Fibroblast of villous mesenchyme (primary cell): ENCODE data around the gene FCRL5. TPM values are rescaled to one million over a fixed set of nuclear protein-coding genes. Genes with fewer than 3 reads are reported as not detected.
"Not testable (repeated sequence)": the region's sequence is repeated elsewhere in the genome, so short reads cannot be mapped to it uniquely, and the experiment has no call there.

Source experiments
- DNase-seq: peaks from one replicate; pipeline ENCODE4 v3.0.0-alpha.2; 2010; ENCODE audit warnings: low read depth
- H3K4me3 ChIP-seq: 2 replicates; pipeline ENCODE4 v1.5.1; 2011; ENCODE audit warnings: low read depth, mild to moderate bottlenecking, low read length
- CTCF ChIP-seq: IDR thresholded peaks from 2 replicates; pipeline ENCODE4 v1.5.1; 2012; ENCODE audit warnings: low read depth, mild to moderate bottlenecking, low read length; ENCODE audit not compliant: insufficient read depth
- total RNA-seq: library from RNA; depleted of rRNA; stranded (reverse); fragments of >200 nt; gene quantifications from 2 replicates; pipeline ENCODE4 v1.2.3, GENCODE V29; 2012

FCRL5 gene
- total RNA-seq, 1 donor = not detected

- no peak overlapping the region for H3K4me3 ChIP-seq
- TF ChIP-seq CTCF = no peak
- DNase-seq = no peak
These were observed 14.4 kb upstream of the FCRL5 start for GRCh38 chr1:157566484-157567300.

DNA sequence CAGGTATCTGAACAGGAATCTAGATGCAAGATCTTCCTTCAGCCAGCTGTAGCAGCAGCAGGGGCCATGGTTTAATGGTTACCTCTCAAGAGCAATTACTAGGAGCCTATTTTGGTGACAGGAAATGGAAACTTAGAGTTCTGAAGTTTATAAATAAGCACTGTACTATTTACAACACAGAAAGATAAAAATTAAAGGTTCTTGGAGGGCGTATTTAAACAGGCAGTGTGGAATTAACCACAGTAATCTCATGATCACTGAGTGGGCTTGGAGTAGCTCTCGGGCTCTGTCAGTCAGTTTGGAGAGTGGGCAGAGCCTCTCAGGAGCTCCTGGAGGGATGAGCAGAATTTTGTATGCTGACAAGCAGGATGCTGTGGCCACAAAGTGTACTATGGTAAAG is 10.2 kb upstream of the FCRL5 start:
- no peak overlapping the region for H3K4me3 ChIP-seq
- no peak for DNase-seq
- TF ChIP-seq CTCF = no peak

DNA sequence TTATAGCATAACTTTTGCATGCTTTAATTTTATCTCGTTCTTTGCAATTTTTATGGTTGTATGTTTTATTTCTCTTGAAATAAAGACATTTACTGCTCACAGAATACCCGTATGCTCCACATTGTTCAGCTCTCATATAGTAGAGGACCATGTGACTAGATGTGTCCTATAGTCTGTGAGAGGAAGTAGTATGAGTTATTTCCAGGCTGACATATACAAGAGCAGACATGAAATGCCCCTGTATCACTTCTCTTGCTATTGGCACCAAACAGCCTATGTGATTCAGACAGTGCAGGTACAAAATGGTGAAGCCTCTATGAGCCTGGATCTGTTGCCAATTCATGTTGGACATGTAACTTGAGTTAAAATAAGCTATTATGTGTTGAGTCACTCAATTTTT is 5.8 kb upstream of the FCRL5 start:
- DNase-seq = no peak
- no peak for TF ChIP-seq CTCF

GRCh38 chr1:157548081-157548480 is 4.2 kb downstream of the FCRL5 start:
- H3K4me3 ChIP-seq, DNase-seq: not testable (repeated sequence)

More for the DNA sequence above, 5.8 kb upstream of the FCRL5 start:
- no peak overlapping the region for H3K4me3 ChIP-seq

DNA sequence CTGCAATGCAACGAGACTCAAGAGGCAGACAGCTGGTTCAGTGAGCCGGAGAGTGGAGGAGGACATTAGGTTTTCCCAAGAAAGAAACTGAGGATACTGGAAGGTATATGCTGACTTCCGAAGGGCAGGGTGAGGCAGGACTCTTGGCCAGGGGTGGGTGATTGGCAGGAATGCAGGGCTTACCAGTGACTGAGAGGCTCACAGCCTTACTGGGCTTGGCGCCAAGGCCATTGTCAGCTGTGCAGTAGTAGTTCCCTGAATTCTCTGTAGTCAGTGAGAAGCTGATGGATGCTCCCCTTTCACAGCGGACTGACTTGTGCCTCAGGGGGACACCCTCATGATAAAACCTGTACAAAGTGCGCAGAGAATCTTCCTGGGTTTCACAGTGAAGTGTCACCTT is 9.6 kb downstream of the FCRL5 start:
- TF ChIP-seq CTCF = no peak
- DNase-seq = no peak
- no peak overlapping the region for H3K4me3 ChIP-seq

DNA sequence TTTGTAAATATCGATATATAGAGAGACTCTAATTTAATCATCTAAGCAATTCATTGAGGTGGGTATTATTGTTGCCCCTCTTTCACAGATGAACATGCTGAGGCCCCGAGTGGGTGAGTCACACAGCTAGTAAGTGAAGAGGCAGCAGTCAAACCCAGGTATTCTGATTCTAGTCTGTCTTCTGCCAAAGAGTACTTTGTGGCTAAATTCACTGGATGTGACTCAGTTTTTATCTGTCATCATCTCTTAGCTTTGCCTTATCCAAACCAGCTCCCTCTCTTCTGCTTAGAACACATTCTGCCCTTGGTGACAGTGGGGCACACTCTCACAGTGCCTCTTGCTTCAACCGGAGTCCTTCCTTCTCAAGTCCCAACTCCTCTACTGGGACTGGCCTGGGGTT is 11.5 kb downstream of the FCRL5 start:
- H3K4me3 ChIP-seq = no peak overlapping the region
- no peak for DNase-seq
- no peak for TF ChIP-seq CTCF

- no peak for DNase-seq
- no peak for TF ChIP-seq CTCF
- H3K4me3 ChIP-seq = no peak overlapping the region
These were observed 12.1 kb downstream of the FCRL5 start for GRCh38 chr1:157540160-157540748.
